ENCODE data around the gene HINT1.

Gene HINT1

DNA sequence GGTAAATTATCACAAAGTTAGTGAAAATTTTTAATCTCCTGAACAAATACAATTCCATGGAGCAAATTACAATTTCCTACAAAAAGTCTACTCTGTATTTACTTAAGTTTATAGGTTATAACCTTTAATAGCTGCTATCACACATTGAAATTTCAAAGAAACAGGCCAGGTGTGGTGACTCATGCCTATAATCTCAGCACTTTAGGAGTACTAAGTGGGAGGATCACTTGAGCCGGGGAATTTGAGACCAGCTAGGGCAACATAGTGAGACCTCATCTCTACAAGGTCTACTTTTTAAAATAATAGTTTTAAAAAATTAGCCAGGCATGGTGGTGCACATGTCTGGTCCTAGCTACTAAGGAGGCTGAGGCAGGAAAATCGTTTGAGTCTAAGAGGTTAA lies 50.3 kb downstream of the HINT1 start:
- Histone ChIP-seq H3K36me3 (replicated peaks) (no peaks in the 10 kb centered on the region), H3K27me3 (ENCODE audit: low read depth) (peaks cover 3% of the 10 kb centered on the region), H3K4me1 (no peaks in the 10 kb centered on the region), H3K9me3 (no peaks in the 10 kb centered on the region), H3K4me3 (no peak overlapping the region)
- DNase-seq (ENCODE audit: low spot score in 2 of 2) = no peak
- in situ Hi-C loops (cut with MboI; ENCODE audit: low sequenced_read_pairs) = no loop called here

DNA sequence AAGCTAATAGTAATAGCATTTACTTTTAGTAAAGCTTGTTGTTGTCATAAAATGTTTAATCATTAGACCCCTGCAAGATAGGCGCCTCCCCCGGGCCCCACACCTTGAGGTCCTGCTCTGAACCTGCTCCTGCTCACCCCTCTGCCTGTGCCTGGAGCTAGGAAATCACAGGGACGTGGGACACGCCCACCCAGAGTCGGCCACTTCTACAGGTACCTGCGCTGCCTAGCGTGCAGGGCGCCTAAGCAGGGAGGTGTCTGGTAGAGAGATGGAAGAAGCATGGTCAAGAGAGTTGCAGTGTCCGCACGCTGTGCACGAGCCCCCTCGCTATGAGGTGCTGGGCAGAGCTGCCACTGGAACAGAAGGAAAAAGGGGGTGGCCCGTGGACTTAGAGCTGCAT lies 52.6 kb downstream of the HINT1 start:
- no peak overlapping the region for H3K4me3 ChIP-seq
- H3K4me1 ChIP-seq = no peaks in the 10 kb centered on the region
- in situ Hi-C loops (cut with MboI; ENCODE audit: low sequenced_read_pairs) = no loop called here
- H3K36me3 ChIP-seq (replicated peaks) = no peaks in the 10 kb centered on the region
- no peak for DNase-seq (ENCODE audit: low spot score in 2 of 2)
- no peaks in the 10 kb centered on the region for H3K9me3 ChIP-seq
- H3K27me3 ChIP-seq (ENCODE audit: low read depth) = peaks cover 3% of the 10 kb centered on the region; the same call in 1 of the 2 replicates

- in situ Hi-C loops (cut with MboI; ENCODE audit: low sequenced_read_pairs) = no loop called here
- no peak for DNase-seq (ENCODE audit: low spot score in 2 of 2)
- Histone ChIP-seq H3K36me3 (replicated peaks) (no peaks in the 10 kb centered on the region), H3K4me1 (no peaks in the 10 kb centered on the region), H3K4me3 (no peak overlapping the region), H3K9me3 (no peaks in the 10 kb centered on the region), H3K27me3 (ENCODE audit: low read depth) (peaks cover 6% of the 10 kb centered on the region)
Observed at GRCh38 chr5:131110256-131110594, 54.8 kb downstream of the HINT1 start.

GRCh38 chr5:131109540-131110255 lies 55.4 kb downstream of the HINT1 start:
- in situ Hi-C loops (cut with MboI; ENCODE audit: low sequenced_read_pairs) = loop anchor here (10.0 kb wide), 1 partner anchor 225 kb away; no protein-coding TSS in a partner anchor
- H3K9me3 ChIP-seq = no peaks in the 10 kb centered on the region
- H3K27me3 ChIP-seq (ENCODE audit: low read depth) = peaks cover 9% of the 10 kb centered on the region
- H3K36me3 ChIP-seq (replicated peaks) = no peaks in the 10 kb centered on the region
- DNase-seq (ENCODE audit: low spot score in 2 of 2) = peak; percentile 46 to 50
- no peaks in the 10 kb centered on the region for H3K4me1 ChIP-seq
- no peak overlapping the region for H3K4me3 ChIP-seq

All from HAP-1 (cell line).